K562 (cell line): ENCODE data around the gene ZBTB18. TPM values are rescaled to one million over a fixed set of nuclear protein-coding genes. Genes with fewer than 3 reads are reported as not detected.
A peak's percentile ranks its signal among the peaks of the same experiment; 100 is the strongest.

Experiments
- ATAC-seq: fragments of 200-7000 bp; cut with Tn5 transposase; 3 replicates; pipeline ENCODE4 v1.9.1; 2020; ENCODE audit warnings: moderate library complexity
- BruUV-seq: library from RNA; stranded (reverse); fragments of 400-500 nt; replicated peaks from 2 replicates; lab custom pipeline; 2021; lab: Mats Ljungman, UMichigan
- CTCF ChIA-PET: fragments of 300-600 bp; formaldehyde crosslinking; extraction: SDS; loops from one replicate; lab custom pipeline; 2021; ENCODE audit warnings: low intra/inter-chr PET ratio; lab: Yijun Ruan, JAX
- POLR2A ChIA-PET: fragments of 300-600, 350-650 bp; sonication (Branson Sonifier 250); formaldehyde crosslinking; extraction: SDS; loops from one replicate; lab custom pipeline; 2021; ENCODE audit warnings: antibody characterized with exemption, inconsistent platforms; lab: Yijun Ruan, JAX
- DNase-seq, 4 experiments: peaks; one replicate each; pipeline versions ENCODE4 v3.0.0 to v3.0.0-alpha.2; 2011 to 2018; ENCODE audit warnings: low spot score in 3 of 4, mixed read lengths in 3 of 4; ENCODE audit errors: extremely low read depth in 1 of 4
- FAIRE-seq: peaks from 2 replicates; lab custom pipeline; 2011; peaks lifted over from hg19 to GRCh38; lab: Jason Lieb, UNC
- H2AFZ ChIP-seq: 2 replicates; pipeline ENCODE4 v1.6.0; 2011; ENCODE audit warnings: low read depth, low read length, control low read depth, inconsistent platforms
- H3K27ac ChIP-seq: fragments of 200-600 bp; 3 replicates; pipeline ENCODE4 v1.8.0; 2011; ENCODE audit warnings: low read depth, mild to moderate bottlenecking, control low read depth, inconsistent platforms, low read length, moderate library complexity, mixed read lengths; ENCODE audit errors: extremely low read depth
- H3K27me3 ChIP-seq, 2 experiments: fragments of 300-600 bp in 1 of 2; 2 replicates in 1 of 2; 3 replicates in 1 of 2; pipeline versions ENCODE4 v1.6.0 to v1.8.0; 2011; ENCODE audit warnings: inconsistent platforms in 2 of 2, low read length in 2 of 2, mild to moderate bottlenecking in 1 of 2, mixed read lengths in 1 of 2, moderate library complexity in 1 of 2; ENCODE audit not compliant: control insufficient read depth in 2 of 2, insufficient read depth in 2 of 2
- H3K36me3 ChIP-seq: fragments of 300-600 bp; 3 replicates; pipeline ENCODE4 v1.8.0; 2011; ENCODE audit warnings: mild to moderate bottlenecking, low read length, inconsistent platforms; ENCODE audit not compliant: control insufficient read depth, insufficient read depth
- H3K4me1 ChIP-seq, 2 experiments: fragments of 200-600 bp in 1 of 2; replicated peaks in 1 of 2; 2 replicates in 1 of 2; 3 replicates in 1 of 2; pipeline versions ENCODE4 v1.5.1 to v1.8.0; 2011; ENCODE audit warnings: inconsistent platforms in 2 of 2, low read length in 2 of 2, mild to moderate bottlenecking in 1 of 2, mixed read lengths in 1 of 2, moderate library complexity in 1 of 2; ENCODE audit not compliant: control insufficient read depth in 2 of 2, insufficient read depth in 2 of 2
- H3K4me2 ChIP-seq: 2 replicates; pipeline ENCODE4 v1.6.1; 2011; ENCODE audit warnings: low read length, control low read depth, inconsistent platforms, mixed read lengths; ENCODE audit not compliant: insufficient read depth
- H3K4me3 ChIP-seq: fragments of 200-600 bp; sonication (generic), shearing (Covaris generic); 2 replicates; pipeline ENCODE4 v1.5.1; 2016; ENCODE audit warnings: control low read depth, inconsistent platforms
- H3K79me2 ChIP-seq: fragments of 200-600 bp; 3 replicates; pipeline ENCODE4 v1.8.0; 2011; ENCODE audit warnings: low read length, inconsistent platforms; ENCODE audit not compliant: control insufficient read depth, insufficient read depth
- H3K9ac ChIP-seq, 2 experiments: 2 replicates each; pipeline versions ENCODE4 v1.6.0 to v1.6.1; 2011; ENCODE audit warnings: low read depth in 2 of 2, low read length in 2 of 2, control low read depth in 1 of 2, inconsistent platforms in 1 of 2, mild to moderate bottlenecking in 1 of 2, mixed read lengths in 1 of 2; ENCODE audit not compliant: insufficient read depth in 1 of 2
- H3K9me1 ChIP-seq: one replicate; pipeline ENCODE4 v1.6.0; 2011; ENCODE audit warnings: inconsistent platforms, mild to moderate bottlenecking, low read length, moderate library complexity; ENCODE audit not compliant: control insufficient read depth, insufficient read depth
- H3K9me3 ChIP-seq: replicated peaks from 2 replicates; pipeline ENCODE4 v1.5.1; 2011; ENCODE audit warnings: low read depth, low read length, inconsistent platforms; ENCODE audit not compliant: control insufficient read depth, insufficient read depth
- H4K20me1 ChIP-seq: replicated peaks from 2 replicates; pipeline ENCODE4 v1.6.1; 2011; ENCODE audit warnings: low read length, inconsistent platforms, mixed read lengths; ENCODE audit not compliant: control insufficient read depth, insufficient read depth
- ARID3A ChIP-seq: IDR thresholded peaks from 2 replicates; pipeline ENCODE4 v1.6.1; 2012; ENCODE audit warnings: low read depth, low read length, improper control_type of control experiment, borderline replicate concordance
- BDP1 ChIP-seq: IDR thresholded peaks from 3 replicates; pipeline ENCODE4 v1.6.1; 2011; ENCODE audit not compliant: insufficient read length, insufficient read depth
- CBFA2T2 ChIP-seq: fragments of 450-650 bp; conservative IDR thresholded peaks from 2 replicates; pipeline ENCODE4 v1.6.1; 2017; ENCODE audit warnings: mild to moderate bottlenecking
- CBFA2T3 ChIP-seq: fragments of 450-650 bp; IDR thresholded peaks from 2 replicates; pipeline ENCODE4 v1.6.1; 2017
- ESRRB ChIP-seq: fragments of 250-450 bp; sonication (Bioruptor Pico); IDR thresholded peaks from 2 replicates; pipeline ENCODE4 v1.5.0; 2020; ENCODE audit warnings: mild to moderate bottlenecking, moderate library complexity, borderline replicate concordance
- FOXK2 ChIP-seq, 2 experiments: fragments of 450-650 bp; IDR thresholded peaks in 1 of 2; conservative IDR thresholded peaks in 1 of 2; 2 replicates each; pipeline ENCODE4 v1.6.1; 2016; ENCODE audit warnings: low read depth in 2 of 2, mild to moderate bottlenecking in 1 of 2
- HDAC8 ChIP-seq: fragments of 450-650 bp; IDR thresholded peaks from 2 replicates; pipeline ENCODE4 v1.6.1; 2016; ENCODE audit warnings: mild to moderate bottlenecking, missing genetic modification characterization, moderate library complexity, missing compliant biosample characterization
- IFI16 ChIP-seq: fragments of 250-450 bp; sonication (Bioruptor Pico); IDR thresholded peaks from 2 replicates; pipeline ENCODE4 v2.1.2; 2022; ENCODE audit warnings: mild to moderate bottlenecking, inconsistent platforms
- MTF1 ChIP-seq: fragments of 250-450 bp; sonication (Bioruptor Pico); IDR thresholded peaks from 2 replicates; pipeline ENCODE4 v1.9.0; 2021; ENCODE audit warnings: moderate library complexity, mild to moderate bottlenecking, inconsistent platforms, borderline replicate concordance
- NCOA6 ChIP-seq: fragments of 450-650 bp; IDR thresholded peaks from 2 replicates; pipeline ENCODE4 v1.6.1; 2017; ENCODE audit warnings: mild to moderate bottlenecking
- NEUROD1 ChIP-seq: fragments of 150-350 bp; IDR thresholded peaks from 2 replicates; pipeline ENCODE4 v1.6.1; 2014; ENCODE audit warnings: borderline replicate concordance, low read length, low read depth; ENCODE audit not compliant: partially characterized antibody
- RFX5 ChIP-seq: IDR thresholded peaks from 2 replicates; pipeline ENCODE4 v1.6.1; 2011; ENCODE audit warnings: low read depth, mild to moderate bottlenecking, improper control_type of control experiment, low read length
- SIRT6 ChIP-seq: IDR thresholded peaks from one replicate; pipeline ENCODE4 v1.6.1; 2012; ENCODE audit warnings: low read depth, mild to moderate bottlenecking, control low read depth, inconsistent platforms, low read length, moderate library complexity
- SMARCE1 ChIP-seq: fragments of 450-650 bp; IDR thresholded peaks from 2 replicates; pipeline ENCODE4 v1.7.1; 2016; ENCODE audit warnings: mild to moderate bottlenecking
- SRSF3 ChIP-seq: fragments of 200-400 bp; formaldehyde crosslinking; IDR thresholded peaks from 2 replicates; pipeline ENCODE4 v1.6.1; 2016; ENCODE audit warnings: mild to moderate bottlenecking, low read length, moderate library complexity; ENCODE audit not compliant: insufficient read depth
- TAL1 ChIP-seq: fragments of 450-650 bp; IDR thresholded peaks from 2 replicates; pipeline ENCODE4 v1.6.1; 2016; ENCODE audit warnings: mild to moderate bottlenecking
- TEAD4 ChIP-seq, 2 experiments: sonication (generic) in 1 of 2; formaldehyde crosslinking in 1 of 2; IDR thresholded peaks; 2 replicates each; pipeline versions ENCODE4 v1.6.1 to v1.8.0; 2012 to 2022; ENCODE audit warnings: borderline replicate concordance in 1 of 2, inconsistent platforms in 1 of 2, low read length in 1 of 2, mild to moderate bottlenecking in 1 of 2, missing genetic modification reagents in 1 of 2
- ZNF23 ChIP-seq: fragments of 250-450 bp; sonication (Bioruptor Pico); IDR thresholded peaks from 2 replicates; pipeline ENCODE4 v1.4.0; 2020; ENCODE audit warnings: mild to moderate bottlenecking
- ZNF239 ChIP-seq: fragments of 250-450 bp; sonication (Bioruptor Pico); IDR thresholded peaks from 2 replicates; pipeline ENCODE4 v1.4.0; 2020; ENCODE audit warnings: mild to moderate bottlenecking
- ZNF785 ChIP-seq: fragments of 250-450 bp; sonication (Bioruptor Pico); IDR thresholded peaks from 2 replicates; pipeline ENCODE4 v1.4.0; 2020; ENCODE audit warnings: mild to moderate bottlenecking
- WGBS: fragments of 100-300 bp; shearing (Covaris generic); methylation state at CpG from one replicate; pipeline ENCODE4 v1.1.6; 2016; ENCODE audit warnings: low coverage, mixed read lengths; ENCODE audit not compliant: insufficient coverage; ENCODE audit errors: missing lambda C conversion rate; 5-methylcytosine and 5-hydroxymethylcytosine counted together
- in situ Hi-C: fragments of 300-500 bp; cut with MboI; formaldehyde crosslinking; loops from 4 replicates; pipeline ENCODE4 v1.15.0; 2018; ENCODE audit warnings: inconsistent platforms, mixed read lengths
- intact Hi-C: fragments of 100-400 bp; cut with micrococcal nuclease; formaldehyde crosslinking; loops from 2 replicates; pipeline ENCODE4 v1.14.2; 2022
- polyA plus RNA-seq, 8 experiments: library from polyadenylated mRNA; depleted of rRNA in 4 of 8; stranded (reverse) in 5 of 8; unstranded in 3 of 8; fragments of >200 nt; fragmentation: Nextera tagmentation in 2 of 8; fragmentation: Illumina TruSeq in 1 of 8; extraction: Ambion mirVana in 2 of 8; extraction: Trizol in 1 of 8; gene quantifications; 2 replicates each; pipeline versions ENCODE4 v1.2.1 to v1.2.3, GENCODE V29; 2011 to 2014; ENCODE audit warnings: inconsistent platforms in 1 of 8, missing spikeins in 1 of 8
- total RNA-seq, 7 experiments: library from RNA; depleted of rRNA in 6 of 7; stranded (reverse); fragments of >200 nt in 6 of 7; fragmentation: Illumina TruSeq in 2 of 7; extraction: Trizol in 2 of 7; gene quantifications; 2 replicates each; pipeline versions ENCODE4 v1.2.1 to v1.2.3, GENCODE V29; 2011 to 2021; ENCODE audit warnings: low replicate concordance in 1 of 7
- TF ChIP-seq, protein P1 (sequence below): fragments of 250-450 bp; sonication (Bioruptor Pico); IDR thresholded peaks from 2 replicates; pipeline ENCODE4 v1.8.0; 2021; ENCODE audit warnings: mild to moderate bottlenecking, moderate library complexity

ZBTB18 gene
- total and polyA plus RNA-seq, 9 of the 15 experiments (the other 6 are each of a cell fraction or from before 2014, with no cell fraction given): 0.13 to 2.6 (median 1.6) TPM

GRCh38 chr1:244088161-244088560 is 37.1 kb downstream of the ZBTB18 start:
- Histone ChIP-seq H3K4me3 (no peak overlapping the region), H4K20me1 (no peaks in the 10 kb centered on the region), H3K4me1 (peaks cover 0 to 2% of the 10 kb centered on the region in 2 experiments; a peak in 2 of 5 replicates), H3K27me3 (peaks cover 17 to 54% of the 10 kb centered on the region in 2 experiments), H2AFZ (no peak overlapping the region), H3K9me3 (no peaks in the 10 kb centered on the region), H3K9me1 (no peaks in the 10 kb centered on the region), H3K36me3 (no peaks in the 10 kb centered on the region), H3K27ac (no peak overlapping the region), H3K4me2 (no peak overlapping the region), H3K9ac (no peak overlapping the region), H3K79me2 (no peaks in the 10 kb centered on the region)
- in situ Hi-C loops (no loop called here), intact Hi-C loops (no loop called here)
- TF ChIP-seq CBFA2T2 (0 out of 2 replicates have a peak, but pooled peaks have one; percentile 15), SIRT6 (no peak), RFX5 (no peak), CBFA2T3 (peak; percentile 45), ESRRB (no peak), HDAC8 (tag) (no peak), SMARCE1 (no peak), SRSF3 (no peak), FOXK2 (conservative IDR thresholded peaks at IDR 0.05 in 1 of 2, IDR thresholded peaks at IDR 0.05 in 1 of 2; ENCODE audit: low read depth in 2 of 2) (no peak), ZNF239 (CRISPR knock-in tag) (no peak), NCOA6 (no peak), TAL1 (peak; percentile 30; the same call in 1 of the 2 replicates), ARID3A (no peak), IFI16 (no peak), TEAD4 (IDR thresholded peaks at IDR 0.05; ENCODE audit: low read length) (peak; percentile 30; the same call in 1 of the 2 replicates), TEAD4 (CRISPR knock-in tag; IDR thresholded peaks at IDR 0.05; ENCODE audit: borderline replicate concordance) (no peak), MTF1 (CRISPR knock-in tag) (no peak), NEUROD1 (no peak), BDP1 (no peak), ZNF23 (CRISPR knock-in tag) (no peak), ZNF785 (CRISPR knock-in tag) (no peak)
- TF ChIP-seq, protein P1, sequence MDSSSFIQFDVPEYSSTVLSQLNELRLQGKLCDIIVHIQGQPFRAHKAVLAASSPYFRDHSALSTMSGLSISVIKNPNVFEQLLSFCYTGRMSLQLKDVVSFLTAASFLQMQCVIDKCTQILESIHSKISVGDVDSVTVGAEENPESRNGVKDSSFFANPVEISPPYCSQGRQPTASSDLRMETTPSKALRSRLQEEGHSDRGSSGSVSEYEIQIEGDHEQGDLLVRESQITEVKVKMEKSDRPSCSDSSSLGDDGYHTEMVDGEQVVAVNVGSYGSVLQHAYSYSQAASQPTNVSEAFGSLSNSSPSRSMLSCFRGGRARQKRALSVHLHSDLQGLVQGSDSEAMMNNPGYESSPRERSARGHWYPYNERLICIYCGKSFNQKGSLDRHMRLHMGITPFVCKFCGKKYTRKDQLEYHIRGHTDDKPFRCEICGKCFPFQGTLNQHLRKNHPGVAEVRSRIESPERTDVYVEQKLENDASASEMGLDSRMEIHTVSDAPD (CRISPR knock-in tag): no peak
- no TSS peak for BruUV-seq
- no peak for DNase-seq
- CTCF ChIA-PET: no interaction called here
- WGBS: under 1% methylated on average over 6 of the region's 6 CpGs
- POLR2A ChIA-PET: interaction anchor here (1.4 kb wide), 1 partner anchor 11 kb away, joined by 3 read pairs; no protein-coding TSS in a partner anchor
- FAIRE-seq: no peak
- ATAC-seq: no peak
